ENCODE data around the gene GLTPD2.
A peak's percentile ranks its signal among the peaks of the same experiment; 100 is the strongest.

The GLTPD2 gene

DNA sequence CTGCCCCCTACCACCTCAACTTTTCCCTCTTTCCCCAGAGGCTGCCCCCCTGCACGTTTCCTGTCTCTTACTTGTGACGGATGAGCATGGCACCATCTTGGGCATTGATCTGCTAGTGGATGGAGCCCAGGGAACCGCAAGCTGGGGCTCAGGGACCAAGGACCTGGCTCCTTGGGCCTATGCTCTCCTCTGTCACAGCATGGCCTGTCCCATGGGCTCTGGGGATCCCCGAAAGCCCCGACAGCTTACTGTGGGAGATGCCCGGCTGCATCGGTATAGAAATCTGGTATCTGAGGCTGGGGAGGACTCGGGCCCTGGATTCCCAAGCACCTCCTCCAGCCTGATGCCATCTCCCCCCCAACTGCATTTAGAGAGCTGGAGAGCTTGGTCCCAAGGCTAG, 47.2 kb upstream of the GLTPD2 start:
- H2BK12ac ChIP-seq (ENCODE audit: low read length), result no peak overlapping the region
- H3K9ac ChIP-seq (ENCODE audit: low read length), result no peak overlapping the region
- H3K36me3 ChIP-seq (ENCODE audit: control insufficient read depth in 1 of 2, insufficient read depth in 2 of 2, low read length in 2 of 2), result no peaks in the 10 kb centered on the region
- H3K4ac ChIP-seq (ENCODE audit: low read depth, low read length), result no peak overlapping the region
- H3K4me1 ChIP-seq (ENCODE audit: control insufficient read depth in 1 of 2, insufficient read depth in 2 of 2, low read length in 2 of 2), result peaks cover 19 to 20% of the 10 kb centered on the region in 2 experiments
- H3K79me1 ChIP-seq (ENCODE audit: low read length), result no peaks in the 10 kb centered on the region
- H3K9me3 ChIP-seq (ENCODE audit: insufficient read depth, low read depth, low read length), result peaks cover 18% of the 10 kb centered on the region
- peaks cover 43% of the 10 kb centered on the region for H3K27me3 ChIP-seq (ENCODE audit: insufficient read depth, low read length)
- no peak overlapping the region for H4K91ac ChIP-seq (ENCODE audit: low read depth, low read length)
- H3K18ac ChIP-seq (ENCODE audit: low read length), result no peak overlapping the region
- H3K27ac ChIP-seq (ENCODE audit: low read depth, low read length), result no peak overlapping the region
- no CpG with 5 or more reads among the region's 8 CpGs for WGBS (ENCODE audit: extremely low coverage, insufficient coverage, insufficient read length)
- H3K4me3 ChIP-seq (ENCODE audit: low read depth, low read length), result peak overlapping the region; percentile 34
- no peak overlapping the region for H3K14ac ChIP-seq (ENCODE audit: low read length)
- no peak overlapping the region for H3K23ac ChIP-seq (ENCODE audit: low read length)
- H4K12ac ChIP-seq (ENCODE audit: low read depth, low read length), result no peak overlapping the region
- H2BK5ac ChIP-seq (ENCODE audit: low read depth, low read length, poor library complexity), result no peak overlapping the region
- H2AFZ ChIP-seq (ENCODE audit: insufficient read depth, low read length, poor library complexity), result no peak overlapping the region
- H2BK120ac ChIP-seq (ENCODE audit: insufficient read depth, low read length, poor library complexity), result no peak overlapping the region
- H3K79me2 ChIP-seq (ENCODE audit: control insufficient read depth, insufficient read depth, low read length, poor library complexity), result no peaks in the 10 kb centered on the region
- H2AK5ac ChIP-seq (ENCODE audit: low read length), result no peak overlapping the region
- no peak overlapping the region for H3K4me2 ChIP-seq (ENCODE audit: low read length)
- no peak for DNase-seq
- no peak overlapping the region for H4K8ac ChIP-seq (ENCODE audit: low read depth, low read length)

DNA sequence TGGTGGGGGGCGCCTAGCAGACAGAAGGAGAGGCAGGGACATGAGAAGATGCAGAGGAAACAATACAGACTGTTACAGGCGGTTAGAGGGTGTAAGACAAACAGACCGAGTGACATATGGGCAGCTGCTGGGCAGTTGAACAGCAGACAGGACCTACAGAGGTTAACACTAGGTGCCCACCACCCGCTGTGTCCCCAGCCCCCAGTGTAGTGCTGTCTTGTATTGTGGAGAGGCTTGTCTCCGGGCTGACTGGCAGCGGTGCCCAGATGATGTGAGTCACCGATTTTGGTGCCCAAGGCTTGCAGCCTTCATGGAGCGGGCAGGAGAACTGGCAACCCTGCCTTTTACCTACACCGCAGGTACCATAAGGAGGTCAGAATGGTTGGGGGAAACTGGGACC, 46.6 kb upstream of the GLTPD2 start:
- Histone ChIP-seq H3K4me3 (ENCODE audit: low read depth, low read length) (no peak overlapping the region), H3K9me3 (ENCODE audit: insufficient read depth, low read depth, low read length) (peaks cover 18% of the 10 kb centered on the region), H3K4me1 (ENCODE audit: control insufficient read depth in 1 of 2, insufficient read depth in 2 of 2, low read length in 2 of 2) (peaks cover 19 to 20% of the 10 kb centered on the region in 2 experiments), H2BK5ac (ENCODE audit: low read depth, low read length, poor library complexity) (no peak overlapping the region), H2BK120ac (ENCODE audit: insufficient read depth, low read length, poor library complexity) (no peak overlapping the region), H2AFZ (ENCODE audit: insufficient read depth, low read length, poor library complexity) (no peak overlapping the region), H4K12ac (ENCODE audit: low read depth, low read length) (no peak overlapping the region), H3K14ac (ENCODE audit: low read length) (no peak overlapping the region), H3K9ac (ENCODE audit: low read length) (no peak overlapping the region), H4K8ac (ENCODE audit: low read depth, low read length) (no peak overlapping the region), H3K27ac (ENCODE audit: low read depth, low read length) (no peak overlapping the region), H3K23ac (ENCODE audit: low read length) (no peak overlapping the region), H3K4me2 (ENCODE audit: low read length) (no peak overlapping the region), H3K18ac (ENCODE audit: low read length) (no peak overlapping the region), H3K4ac (ENCODE audit: low read depth, low read length) (no peak overlapping the region), H2BK12ac (ENCODE audit: low read length) (no peak overlapping the region), H2AK5ac (ENCODE audit: low read length) (no peak overlapping the region), H3K36me3 (ENCODE audit: control insufficient read depth in 1 of 2, insufficient read depth in 2 of 2, low read length in 2 of 2) (no peaks in the 10 kb centered on the region), H3K79me1 (ENCODE audit: low read length) (no peaks in the 10 kb centered on the region), H3K79me2 (ENCODE audit: control insufficient read depth, insufficient read depth, low read length, poor library complexity) (no peaks in the 10 kb centered on the region), H4K91ac (ENCODE audit: low read depth, low read length) (no peak overlapping the region), H3K27me3 (ENCODE audit: insufficient read depth, low read length) (peaks cover 43% of the 10 kb centered on the region)
- no CpG with 5 or more reads among the region's 9 CpGs for WGBS (ENCODE audit: extremely low coverage, insufficient coverage, insufficient read length)
- no peak for DNase-seq

- Histone ChIP-seq H3K27ac (ENCODE audit: low read depth, low read length) (no peak overlapping the region), H3K4ac (ENCODE audit: low read depth, low read length) (no peak overlapping the region), H3K27me3 (ENCODE audit: insufficient read depth, low read length) (peaks cover 43% of the 10 kb centered on the region), H4K91ac (ENCODE audit: low read depth, low read length) (no peak overlapping the region), H4K8ac (ENCODE audit: low read depth, low read length) (no peak overlapping the region), H4K12ac (ENCODE audit: low read depth, low read length) (no peak overlapping the region), H3K36me3 (ENCODE audit: control insufficient read depth in 1 of 2, insufficient read depth in 2 of 2, low read length in 2 of 2) (no peaks in the 10 kb centered on the region), H3K14ac (ENCODE audit: low read length) (no peak overlapping the region), H2BK120ac (ENCODE audit: insufficient read depth, low read length, poor library complexity) (no peak overlapping the region), H3K79me1 (ENCODE audit: low read length) (no peaks in the 10 kb centered on the region), H3K18ac (ENCODE audit: low read length) (no peak overlapping the region), H3K23ac (ENCODE audit: low read length) (no peak overlapping the region), H3K9ac (ENCODE audit: low read length) (no peak overlapping the region), H2BK12ac (ENCODE audit: low read length) (no peak overlapping the region), H3K4me2 (ENCODE audit: low read length) (no peak overlapping the region), H2BK5ac (ENCODE audit: low read depth, low read length, poor library complexity) (no peak overlapping the region), H2AFZ (ENCODE audit: insufficient read depth, low read length, poor library complexity) (no peak overlapping the region), H3K79me2 (ENCODE audit: control insufficient read depth, insufficient read depth, low read length, poor library complexity) (no peaks in the 10 kb centered on the region), H3K4me1 (ENCODE audit: control insufficient read depth in 1 of 2, insufficient read depth in 2 of 2, low read length in 2 of 2) (peaks cover 19 to 20% of the 10 kb centered on the region in 2 experiments), H3K9me3 (ENCODE audit: insufficient read depth, low read depth, low read length) (peaks cover 18% of the 10 kb centered on the region), H3K4me3 (ENCODE audit: low read depth, low read length) (no peak overlapping the region), H2AK5ac (ENCODE audit: low read length) (no peak overlapping the region)
- no CpG with 5 or more reads among the region's 10 CpGs for WGBS (ENCODE audit: extremely low coverage, insufficient coverage, insufficient read length)
- DNase-seq, result no peak
Observed at GRCh38 chr17:4742629-4743028, 46.1 kb upstream of the GLTPD2 start.

DNA sequence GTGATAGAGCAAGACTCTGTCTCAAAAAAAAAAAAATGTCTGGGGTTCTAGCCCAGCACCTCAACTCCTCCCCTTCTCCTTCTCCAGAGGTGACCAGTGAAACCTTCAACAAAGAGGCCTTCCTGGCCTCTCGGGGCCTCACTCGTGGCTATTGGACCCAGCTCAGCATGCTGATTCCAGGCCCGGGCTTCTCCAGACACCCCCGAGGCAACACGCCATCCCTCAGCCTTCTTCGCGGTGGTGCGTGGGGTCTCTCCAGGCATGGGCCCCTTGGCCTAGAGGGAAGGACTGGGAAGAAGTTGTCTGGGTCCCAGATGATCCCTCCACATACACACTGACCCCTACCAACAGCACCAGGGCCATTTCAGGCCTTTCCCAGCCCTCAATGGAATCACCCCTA, 45.5 kb upstream of the GLTPD2 start:
- no peak overlapping the region for H3K27ac ChIP-seq (ENCODE audit: low read depth, low read length)
- no peak overlapping the region for H3K23ac ChIP-seq (ENCODE audit: low read length)
- peaks cover 18% of the 10 kb centered on the region for H3K9me3 ChIP-seq (ENCODE audit: insufficient read depth, low read depth, low read length)
- WGBS (ENCODE audit: extremely low coverage, insufficient coverage, insufficient read length), result no CpG with 5 or more reads among the region's 8 CpGs
- H3K4me2 ChIP-seq (ENCODE audit: low read length), result no peak overlapping the region
- H4K8ac ChIP-seq (ENCODE audit: low read depth, low read length), result no peak overlapping the region
- no peak overlapping the region for H2BK5ac ChIP-seq (ENCODE audit: low read depth, low read length, poor library complexity)
- H4K12ac ChIP-seq (ENCODE audit: low read depth, low read length), result no peak overlapping the region
- no peak overlapping the region for H2BK120ac ChIP-seq (ENCODE audit: insufficient read depth, low read length, poor library complexity)
- peaks cover 40% of the 10 kb centered on the region for H3K27me3 ChIP-seq (ENCODE audit: insufficient read depth, low read length)
- no peaks in the 10 kb centered on the region for H3K79me1 ChIP-seq (ENCODE audit: low read length)
- peaks cover 18 to 19% of the 10 kb centered on the region in 2 experiments for H3K4me1 ChIP-seq (ENCODE audit: control insufficient read depth in 1 of 2, insufficient read depth in 2 of 2, low read length in 2 of 2)
- H2AFZ ChIP-seq (ENCODE audit: insufficient read depth, low read length, poor library complexity), result no peak overlapping the region
- no peaks in the 10 kb centered on the region for H3K36me3 ChIP-seq (ENCODE audit: control insufficient read depth in 1 of 2, insufficient read depth in 2 of 2, low read length in 2 of 2)
- DNase-seq, result no peak
- no peak overlapping the region for H3K4me3 ChIP-seq (ENCODE audit: low read depth, low read length)
- H3K18ac ChIP-seq (ENCODE audit: low read length), result no peak overlapping the region
- no peaks in the 10 kb centered on the region for H3K79me2 ChIP-seq (ENCODE audit: control insufficient read depth, insufficient read depth, low read length, poor library complexity)
- H4K91ac ChIP-seq (ENCODE audit: low read depth, low read length), result no peak overlapping the region
- H2BK12ac ChIP-seq (ENCODE audit: low read length), result no peak overlapping the region
- no peak overlapping the region for H3K9ac ChIP-seq (ENCODE audit: low read length)
- no peak overlapping the region for H3K14ac ChIP-seq (ENCODE audit: low read length)
- no peak overlapping the region for H2AK5ac ChIP-seq (ENCODE audit: low read length)
- no peak overlapping the region for H3K4ac ChIP-seq (ENCODE audit: low read depth, low read length)
